HEK293T (cell line): Measurements from ENCODE around the gene ANKS1A.

ENCODE experiments used
- CTCF ChIA-PET: fragments of 350-600 bp; formaldehyde crosslinking; extraction: SDS; loops from one replicate; lab custom pipeline; 2021; ENCODE audit warnings: antibody characterized with exemption, inconsistent platforms; lab: Yijun Ruan, JAX
- POLR2A ChIA-PET: fragments of 350-600 bp; formaldehyde crosslinking; extraction: SDS; loops from one replicate; lab custom pipeline; 2020; ENCODE audit warnings: antibody characterized with exemption, inconsistent platforms; lab: Yijun Ruan, JAX
- DNase-seq: peaks from one replicate; pipeline ENCODE4 v3.0.0; 2012; ENCODE audit warnings: mixed read lengths; ENCODE audit errors: extremely low spot score
- ARNT ChIP-seq: fragments of 450-650 bp; IDR thresholded peaks from 2 replicates; pipeline ENCODE4 v1.6.1; 2017; ENCODE audit warnings: mild to moderate bottlenecking
- BHLHE40 ChIP-seq: fragments of 450-650 bp; IDR thresholded peaks from 2 replicates; pipeline ENCODE4 v1.6.1; 2016; ENCODE audit warnings: mild to moderate bottlenecking, moderate library complexity, borderline replicate concordance
- CTBP1 ChIP-seq: fragments of 450-650 bp; IDR thresholded peaks from 2 replicates; pipeline ENCODE4 v1.6.1; 2016; ENCODE audit warnings: borderline replicate concordance
- ELF4 ChIP-seq: fragments of 450-650 bp; IDR thresholded peaks from 2 replicates; pipeline ENCODE4 v1.6.1; 2017; ENCODE audit warnings: antibody characterized with exemption
- FOXA1 ChIP-seq: fragments of 450-650 bp; IDR thresholded peaks from 2 replicates; pipeline ENCODE4 v1.6.1; 2016; ENCODE audit warnings: mild to moderate bottlenecking
- FOXK2 ChIP-seq: fragments of 450-650 bp; IDR thresholded peaks from 2 replicates; pipeline ENCODE4 v1.6.1; 2016; ENCODE audit warnings: mild to moderate bottlenecking
- FOXM1 ChIP-seq: fragments of 450-650 bp; IDR thresholded peaks from 2 replicates; pipeline ENCODE4 v1.6.1; 2017; ENCODE audit warnings: mild to moderate bottlenecking, borderline replicate concordance
- HDGF ChIP-seq: fragments of 450-650 bp; IDR thresholded peaks from 2 replicates; pipeline ENCODE4 v1.6.1; 2017; ENCODE audit warnings: antibody characterized with exemption, borderline replicate concordance
- L3MBTL2 ChIP-seq: fragments of 450-650 bp; conservative IDR thresholded peaks from 2 replicates; pipeline ENCODE4 v1.6.1; 2016; ENCODE audit warnings: mild to moderate bottlenecking
- LEF1 ChIP-seq: fragments of 450-650 bp; IDR thresholded peaks from 2 replicates; pipeline ENCODE4 v1.6.1; 2017; ENCODE audit warnings: mild to moderate bottlenecking, borderline replicate concordance
- NFRKB ChIP-seq: fragments of 450-650 bp; IDR thresholded peaks from 2 replicates; pipeline ENCODE4 v1.6.1; 2016; ENCODE audit warnings: mild to moderate bottlenecking, moderate library complexity
- SP1 ChIP-seq: fragments of 450-650 bp; IDR thresholded peaks from 2 replicates; pipeline ENCODE4 v1.6.1; 2017
- SUZ12 ChIP-seq: fragments of 450-650 bp; IDR thresholded peaks from 2 replicates; pipeline ENCODE4 v1.6.1; 2016; ENCODE audit warnings: mild to moderate bottlenecking
- TARDBP ChIP-seq: fragments of 450-650 bp; IDR thresholded peaks from 2 replicates; pipeline ENCODE4 v1.6.1; 2016
- ZNF384 ChIP-seq: fragments of 450-650 bp; IDR thresholded peaks from 2 replicates; pipeline ENCODE4 v1.6.1; 2016
- TF ChIP-seq, protein P1 (sequence below): fragments of 450-650 bp; IDR thresholded peaks from 2 replicates; pipeline ENCODE4 v1.6.1; 2016

Gene ANKS1A

DNA sequence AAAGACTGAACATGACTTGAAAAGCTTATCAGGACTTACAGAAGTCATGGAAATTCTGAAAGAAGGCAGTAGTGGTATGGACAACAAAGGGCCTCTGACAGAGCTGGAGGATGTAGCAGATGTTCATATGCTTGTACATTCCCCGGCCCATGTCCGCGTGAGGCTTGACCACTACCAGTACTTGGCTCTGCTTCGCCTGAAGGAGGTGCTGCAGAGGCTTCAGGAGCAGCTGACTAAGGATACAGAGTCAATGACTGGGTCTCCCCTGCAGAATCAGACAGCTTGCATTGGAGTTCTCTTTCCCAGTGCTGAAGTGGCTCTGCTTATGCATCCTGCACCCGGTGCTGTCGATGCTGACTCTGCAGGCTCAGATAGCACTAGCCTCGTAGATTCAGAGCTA is 30.4 kb upstream of the ANKS1A start:
- TF ChIP-seq, protein P1, sequence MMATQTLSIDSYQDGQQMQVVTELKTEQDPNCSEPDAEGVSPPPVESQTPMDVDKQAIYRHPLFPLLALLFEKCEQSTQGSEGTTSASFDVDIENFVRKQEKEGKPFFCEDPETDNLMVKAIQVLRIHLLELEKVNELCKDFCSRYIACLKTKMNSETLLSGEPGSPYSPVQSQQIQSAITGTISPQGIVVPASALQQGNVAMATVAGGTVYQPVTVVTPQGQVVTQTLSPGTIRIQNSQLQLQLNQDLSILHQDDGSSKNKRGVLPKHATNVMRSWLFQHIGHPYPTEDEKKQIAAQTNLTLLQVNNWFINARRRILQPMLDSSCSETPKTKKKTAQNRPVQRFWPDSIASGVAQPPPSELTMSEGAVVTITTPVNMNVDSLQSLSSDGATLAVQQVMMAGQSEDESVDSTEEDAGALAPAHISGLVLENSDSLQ = no peak
- TF ChIP-seq ELF4 = no peak
- TF ChIP-seq SP1 = no peak
- TF ChIP-seq FOXK2 = no peak
- no peak for TF ChIP-seq NFRKB
- TF ChIP-seq L3MBTL2 = no peak
- no peak for TF ChIP-seq CTBP1
- TF ChIP-seq FOXM1 = no peak
- no peak for TF ChIP-seq SUZ12
- TF ChIP-seq HDGF = no peak
- no peak for TF ChIP-seq TARDBP
- no peak for TF ChIP-seq LEF1
- TF ChIP-seq ARNT = no peak
- no peak for TF ChIP-seq FOXA1
- TF ChIP-seq BHLHE40 = no peak
- ChIA-PET CTCF (interaction anchor here (0.6 to 1.2 kb wide), 3 partner anchors 11 to 109 kb away, joined by 3 to 6 read pairs (median 4); no protein-coding TSS in a partner anchor), POLR2A (interaction anchor here (1.7 kb wide), 1 partner anchor 29 kb away, joined by 7 read pairs; the partner anchor contains the start of gene TAF11)
- DNase-seq = no peak

DNA sequence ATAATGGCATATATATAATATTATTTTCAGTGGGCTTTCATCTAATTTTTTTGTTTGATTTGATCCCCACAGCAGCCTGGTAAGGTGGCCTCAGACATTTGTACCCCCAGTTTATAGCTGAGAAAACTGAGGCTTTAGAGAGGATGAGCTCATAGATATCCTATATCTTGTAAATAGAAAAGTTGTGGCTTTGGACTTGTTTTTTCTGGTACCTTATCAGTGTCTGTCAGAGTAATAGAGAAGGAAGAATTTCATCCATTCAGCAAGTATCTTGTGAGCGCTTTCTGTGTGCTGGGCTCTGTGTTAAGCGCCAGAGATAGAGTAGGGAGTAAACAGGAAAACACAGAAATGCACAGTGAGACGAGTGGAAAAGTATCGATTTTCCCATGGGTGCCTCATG is 29.1 kb upstream of the ANKS1A start:
- DNase-seq = no peak
- POLR2A ChIA-PET = interaction anchor here (1.7 kb wide), 1 partner anchor 28 kb away, joined by 7 read pairs; the partner anchor contains the start of gene TAF11
- CTCF ChIA-PET = no interaction called here

DNA sequence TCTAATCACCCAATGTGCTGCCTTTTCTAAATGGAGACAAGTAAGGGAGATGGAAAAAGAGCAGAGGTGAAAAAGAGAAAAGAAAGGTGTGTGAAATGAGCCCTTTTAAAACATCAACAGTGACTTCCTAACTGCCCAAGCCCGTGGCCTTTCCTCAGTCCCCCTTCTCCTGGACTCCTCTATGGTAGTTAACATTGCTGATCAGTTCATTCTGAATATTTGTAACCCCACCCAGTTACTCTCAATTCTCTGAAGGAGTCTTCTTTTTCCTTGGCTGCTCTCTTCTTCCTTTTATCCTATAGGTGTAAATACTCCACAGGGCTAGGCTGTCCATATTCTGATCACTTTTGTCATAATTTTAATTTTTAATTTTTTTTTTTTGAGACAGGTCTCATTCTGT is 28.3 kb upstream of the ANKS1A start:
- CTCF ChIA-PET = no interaction called here
- POLR2A ChIA-PET = no interaction called here
- DNase-seq = no peak
- no peak for TF ChIP-seq LEF1
- TF ChIP-seq CTBP1 = no peak
- no peak for TF ChIP-seq BHLHE40
- no peak for TF ChIP-seq TARDBP
- TF ChIP-seq ZNF384 = no peak
- no peak for TF ChIP-seq ARNT
- no peak for TF ChIP-seq HDGF
- TF ChIP-seq NFRKB = no peak
- no peak for TF ChIP-seq L3MBTL2
- no peak for TF ChIP-seq SUZ12
- TF ChIP-seq, protein P1 = no peak
- TF ChIP-seq FOXK2 = no peak
- no peak for TF ChIP-seq FOXA1
- no peak for TF ChIP-seq ELF4
- no peak for TF ChIP-seq FOXM1
- no peak for TF ChIP-seq SP1

More for the DNA sequence above, 29.1 kb upstream of the ANKS1A start:
- TF ChIP-seq FOXA1 = no peak
- no peak for TF ChIP-seq FOXM1
- no peak for TF ChIP-seq BHLHE40
- no peak for TF ChIP-seq LEF1
- TF ChIP-seq, protein P1 = no peak
- TF ChIP-seq ARNT = no peak
- no peak for TF ChIP-seq TARDBP
- no peak for TF ChIP-seq CTBP1

DNA sequence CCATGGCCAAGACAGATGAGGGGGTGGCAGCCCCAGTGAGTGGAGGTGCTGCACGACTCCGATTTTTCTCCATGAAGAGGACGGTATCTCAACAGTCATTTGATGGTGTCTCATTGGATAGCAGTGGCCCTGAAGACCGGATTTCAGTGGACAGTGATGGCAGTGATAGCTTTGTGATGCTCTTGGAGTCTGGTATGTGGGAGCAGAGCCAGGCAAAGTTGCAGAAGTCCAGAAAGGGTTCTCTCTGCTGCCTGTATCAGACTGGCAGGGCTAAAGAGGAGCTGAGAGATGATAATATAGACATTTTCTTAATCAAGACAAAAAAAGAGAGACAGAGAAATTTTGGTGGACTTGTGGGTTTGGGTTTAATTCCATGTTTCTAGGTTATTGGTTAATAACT is 25.0 kb upstream of the ANKS1A start:
- CTCF ChIA-PET = no interaction called here
- no peak for TF ChIP-seq ELF4
- no peak for TF ChIP-seq TARDBP
- TF ChIP-seq LEF1 = no peak
- no peak for TF ChIP-seq NFRKB
- no peak for TF ChIP-seq FOXK2
- no peak for TF ChIP-seq ZNF384
- no peak for TF ChIP-seq FOXM1
- TF ChIP-seq, protein P1 = no peak
- TF ChIP-seq FOXA1 = no peak
- TF ChIP-seq SUZ12 = no peak
- TF ChIP-seq CTBP1 = no peak
- TF ChIP-seq L3MBTL2 = no peak
- no peak for TF ChIP-seq SP1
- TF ChIP-seq HDGF = no peak
- no peak for TF ChIP-seq BHLHE40
- no peak for TF ChIP-seq ARNT
- DNase-seq = no peak
- POLR2A ChIA-PET = no interaction called here

DNA sequence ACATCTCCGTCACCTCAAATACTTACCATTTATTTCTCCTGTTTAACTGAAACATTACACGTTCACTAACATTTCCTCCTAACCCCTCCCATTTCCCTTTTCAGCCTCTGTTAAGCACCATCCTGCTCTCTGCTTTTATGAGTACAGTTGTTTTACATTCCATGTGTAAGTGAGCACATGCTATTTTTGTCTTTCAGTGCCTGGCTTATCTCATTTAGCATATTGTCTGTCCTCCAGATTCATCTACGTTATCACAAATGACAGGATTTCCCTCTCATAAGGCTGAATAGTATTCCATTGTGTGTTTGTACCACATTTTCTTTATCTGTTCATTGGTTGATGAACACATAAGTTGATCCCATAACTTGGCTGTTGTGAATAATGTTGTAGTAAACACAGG is 23.9 kb upstream of the ANKS1A start:
- no peak for TF ChIP-seq LEF1
- TF ChIP-seq ZNF384 = no peak
- no peak for TF ChIP-seq SP1
- CTCF ChIA-PET = no interaction called here
- no peak for DNase-seq
- POLR2A ChIA-PET = no interaction called here

DNA sequence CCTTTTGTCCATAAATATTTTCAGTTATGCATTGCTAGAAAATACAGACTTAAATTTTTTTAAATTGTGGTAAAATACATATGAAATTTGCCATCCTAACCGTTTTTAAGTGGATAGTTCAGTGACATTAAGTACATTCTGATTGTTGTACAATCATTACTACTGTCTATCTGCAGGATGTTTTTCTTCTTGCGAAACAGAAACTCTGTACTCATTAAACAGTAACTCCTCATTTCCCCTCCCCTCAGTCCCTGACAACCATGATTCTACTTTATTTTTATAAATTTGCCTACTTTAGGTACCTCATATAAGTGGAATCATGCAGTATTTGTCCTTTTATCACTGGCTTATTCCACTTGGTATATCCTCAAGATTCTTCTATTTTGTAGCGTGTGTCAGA is 22.5 kb upstream of the ANKS1A start:
- ChIA-PET POLR2A (no interaction called here), CTCF (no interaction called here)
- DNase-seq = no peak
- no peak for TF ChIP-seq BHLHE40
- TF ChIP-seq HDGF = no peak
- no peak for TF ChIP-seq FOXM1
- no peak for TF ChIP-seq LEF1
- no peak for TF ChIP-seq L3MBTL2
- no peak for TF ChIP-seq FOXA1
- TF ChIP-seq ELF4 = no peak
- TF ChIP-seq ARNT = no peak
